KOPT-K1 (cell line): ENCODE results near the gene EBF3.

Experiments used
- H3K27ac ChIP-seq: fragments of 200-600 bp; sonication (generic); 2 replicates; pipeline ENCODE4 v1.5.1; 2016; ENCODE audit warnings: antibody characterized with exemption, mild to moderate bottlenecking, low read depth, low read length; ENCODE audit not compliant: poor library complexity, severe bottlenecking
- H3K36me3 ChIP-seq: fragments of 200-600 bp; sonication (generic); 2 replicates; pipeline ENCODE4 v1.5.1; 2017; ENCODE audit warnings: antibody characterized with exemption, mild to moderate bottlenecking, low read length, moderate library complexity; ENCODE audit not compliant: insufficient read depth
- H3K9me3 ChIP-seq: fragments of 200-600 bp; sonication (generic); 2 replicates; pipeline ENCODE4 v1.5.1; 2017; ENCODE audit warnings: antibody characterized with exemption, low read length, mild to moderate bottlenecking; ENCODE audit not compliant: insufficient read depth, poor library complexity, severe bottlenecking

The EBF3 gene

DNA sequence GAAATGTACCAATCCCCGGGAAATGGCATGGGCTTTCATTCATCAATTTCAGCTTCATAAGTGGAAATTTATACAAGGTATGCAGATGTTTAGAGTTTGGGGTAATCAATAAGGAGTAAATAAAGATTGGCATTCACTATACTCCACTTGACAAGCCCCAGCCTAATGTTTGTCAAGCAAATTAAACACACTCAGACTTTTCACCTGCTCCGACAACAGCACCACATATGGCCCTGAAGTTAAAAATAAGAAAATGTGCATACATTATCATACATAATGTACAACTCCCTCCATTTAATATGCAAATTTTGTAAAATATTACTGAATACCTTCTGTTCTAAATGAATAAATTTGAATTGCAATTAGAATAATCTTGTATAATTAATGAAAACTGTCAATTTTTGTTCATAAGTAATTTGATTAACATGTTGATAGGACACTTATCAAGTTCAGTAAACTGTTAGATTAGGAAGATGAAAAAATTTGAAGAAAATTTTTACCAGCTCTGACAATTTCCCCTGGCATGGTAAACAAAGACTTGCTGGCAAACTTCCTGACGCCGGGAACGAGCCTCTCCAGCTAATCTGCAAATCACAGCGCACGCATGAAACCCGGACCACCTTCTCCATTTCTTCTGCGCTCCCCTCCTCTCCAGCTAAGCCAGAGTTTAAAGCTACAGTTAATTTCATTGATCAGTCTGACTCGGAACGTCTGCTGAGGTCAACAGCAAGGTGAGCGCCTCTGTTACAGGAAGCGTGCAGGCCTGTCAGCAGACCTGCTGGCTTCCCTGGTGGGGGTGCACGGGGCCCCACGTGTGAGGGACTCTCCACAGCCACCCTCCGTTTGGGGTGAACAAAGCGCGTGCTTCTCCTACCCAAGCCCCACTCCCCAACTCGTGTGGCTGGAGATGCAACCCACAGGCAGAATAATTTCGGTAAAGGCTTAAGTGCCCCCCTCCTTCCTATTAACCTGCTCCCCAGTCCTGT is 70.7 kb downstream of the EBF3 start:
- Histone ChIP-seq H3K36me3 (no peaks in the 10 kb centered on the region), H3K27ac (no peak overlapping the region), H3K9me3 (no peaks in the 10 kb centered on the region)

DNA sequence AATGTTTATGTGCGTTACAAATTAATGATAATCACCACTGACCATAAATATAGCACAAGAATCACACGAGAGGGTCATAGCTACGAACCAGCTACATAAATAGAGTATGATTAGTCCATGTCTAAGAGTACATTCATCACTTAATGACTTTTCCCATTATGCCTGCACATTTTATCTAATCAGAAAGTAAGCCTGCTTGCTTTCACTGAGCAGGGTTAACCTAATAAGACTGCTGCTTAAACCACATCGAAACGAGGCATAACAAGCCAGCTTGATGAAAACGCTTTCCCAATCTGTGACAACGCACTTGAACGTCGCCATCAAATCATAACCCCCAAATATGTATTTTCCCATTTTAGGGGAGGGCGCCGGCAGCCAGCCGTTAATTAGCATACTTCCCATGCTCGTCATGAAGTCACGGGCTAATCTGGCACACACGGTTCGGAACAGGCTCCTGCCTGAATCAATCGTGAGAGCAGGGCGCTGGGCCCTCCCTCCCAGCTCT is 71.5 kb downstream of the EBF3 start:
- H3K27ac ChIP-seq: no peak overlapping the region
- H3K36me3 ChIP-seq: no peaks in the 10 kb centered on the region
- no peaks in the 10 kb centered on the region for H3K9me3 ChIP-seq

DNA sequence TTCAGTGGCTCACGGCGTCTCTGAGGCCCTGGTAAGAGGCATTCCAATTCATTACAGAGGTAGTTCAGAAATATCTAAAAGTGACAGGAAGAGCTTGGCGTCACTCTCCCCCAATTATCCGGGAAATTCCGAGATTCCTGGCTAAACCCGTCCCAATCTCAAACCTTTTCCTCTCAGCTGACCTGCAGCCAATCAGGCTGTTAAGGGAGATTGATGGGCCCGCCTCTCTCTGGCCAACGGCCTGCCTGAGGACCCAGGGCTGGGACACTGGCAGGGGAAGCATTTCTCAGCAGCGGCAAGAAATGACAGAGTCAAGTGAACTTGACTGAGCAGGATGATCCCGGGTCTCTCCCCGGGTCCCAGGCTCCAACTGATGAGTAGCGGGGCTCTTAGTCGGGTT is 72.3 kb downstream of the EBF3 start:
- no peak overlapping the region for H3K27ac ChIP-seq
- no peaks in the 10 kb centered on the region for H3K36me3 ChIP-seq
- H3K9me3 ChIP-seq: no peaks in the 10 kb centered on the region

DNA sequence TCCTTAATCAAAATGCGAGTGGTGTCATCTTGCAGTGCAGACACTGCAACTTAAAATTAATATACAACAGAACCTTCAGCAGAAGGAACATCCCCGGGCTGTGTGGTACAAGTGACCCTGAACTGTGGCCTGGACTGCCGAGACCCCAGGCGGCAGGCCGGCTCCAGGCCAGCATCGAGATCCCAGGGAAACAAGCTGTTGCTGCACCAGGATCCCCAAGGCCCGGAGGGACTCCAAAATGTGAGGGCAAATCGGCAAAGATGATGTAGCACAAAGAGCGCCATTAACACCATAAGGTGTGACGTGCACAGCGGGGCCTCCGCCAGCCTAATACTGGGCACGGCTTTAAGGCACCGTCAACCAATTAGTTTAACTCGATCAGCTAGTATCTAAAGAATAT is 73.9 kb downstream of the EBF3 start:
- Histone ChIP-seq H3K9me3 (no peaks in the 10 kb centered on the region), H3K27ac (no peak overlapping the region), H3K36me3 (no peaks in the 10 kb centered on the region)

DNA sequence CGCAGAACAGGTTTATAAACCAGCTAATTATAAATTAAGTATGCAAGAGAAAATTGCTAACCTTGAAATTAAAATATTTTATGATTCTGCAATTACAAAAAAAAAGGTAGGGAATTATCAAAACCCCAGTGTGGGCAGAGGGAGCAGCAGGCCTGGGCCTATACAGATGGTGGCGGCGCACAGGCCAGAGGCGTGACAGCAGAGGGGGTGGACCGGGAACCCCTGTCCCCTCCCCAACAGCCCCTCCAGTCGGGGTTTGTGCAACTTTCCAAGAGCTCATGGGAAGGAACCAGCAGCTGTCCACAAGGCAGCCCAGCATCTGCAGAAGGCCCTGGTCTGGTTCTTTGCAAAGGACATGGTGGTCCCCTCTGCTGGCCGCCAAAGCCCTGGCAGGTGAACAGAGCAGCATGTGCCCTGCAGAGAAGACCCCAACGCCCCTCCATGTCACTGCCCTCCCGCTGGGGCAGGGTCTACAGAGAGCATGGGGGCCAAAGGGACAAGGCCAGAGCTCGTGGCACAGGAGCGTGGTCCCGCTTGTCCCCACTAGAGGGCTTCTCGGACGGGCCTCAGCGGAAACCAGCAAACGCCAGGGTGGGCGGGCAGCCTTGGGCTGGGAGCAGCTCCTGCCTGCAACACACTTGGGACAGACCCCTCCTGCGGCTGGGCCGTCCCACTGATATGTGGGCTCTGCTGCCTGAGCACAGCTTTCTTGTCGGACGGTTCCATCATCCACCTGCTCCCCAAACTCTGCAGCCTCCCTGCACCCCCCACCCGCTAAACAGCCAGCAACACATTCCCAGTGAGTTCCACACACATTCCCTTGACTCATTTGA is 75.1 kb downstream of the EBF3 start:
- H3K27ac ChIP-seq: no peak overlapping the region
- H3K36me3 ChIP-seq: no peaks in the 10 kb centered on the region
- H3K9me3 ChIP-seq: no peaks in the 10 kb centered on the region

DNA sequence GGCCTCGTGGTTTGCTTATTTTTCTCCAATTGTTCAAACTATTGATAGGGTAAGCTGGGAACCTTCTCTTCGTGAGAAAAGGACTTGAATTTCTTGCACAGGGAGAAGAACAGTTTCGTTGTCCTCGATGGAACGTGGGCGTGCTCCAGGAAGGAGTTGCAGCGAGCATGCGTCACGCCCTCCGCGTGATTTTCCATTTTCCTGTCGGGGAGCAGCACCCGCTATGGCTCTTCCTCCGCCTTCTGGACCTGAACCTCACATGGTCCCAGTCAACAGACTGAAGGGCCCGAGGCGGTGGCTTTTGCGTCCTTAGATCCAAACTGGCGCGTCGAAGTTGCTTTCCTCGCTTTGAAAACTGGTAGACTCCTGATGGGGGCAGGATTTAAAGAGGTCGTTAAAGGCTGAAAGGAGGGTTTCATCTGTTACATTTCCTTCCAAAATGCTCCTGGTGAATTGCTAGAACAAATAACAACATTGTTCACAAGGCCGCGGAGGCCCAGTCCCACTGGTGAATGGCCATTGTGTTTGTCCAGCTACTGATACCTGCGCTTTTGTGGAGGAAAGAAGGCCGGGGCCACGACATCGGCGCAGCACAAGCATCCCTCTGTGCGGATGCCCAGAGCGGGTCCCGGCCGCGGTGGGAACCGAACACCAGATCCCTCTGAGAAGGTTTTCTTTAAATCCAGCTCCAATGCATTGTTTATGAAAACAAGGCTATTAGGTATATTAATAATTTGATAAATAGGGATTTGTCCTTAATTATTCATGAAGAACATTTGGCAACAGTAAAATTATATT is 75.9 kb downstream of the EBF3 start:
- H3K27ac ChIP-seq: no peak overlapping the region
- H3K9me3 ChIP-seq: no peaks in the 10 kb centered on the region
- no peaks in the 10 kb centered on the region for H3K36me3 ChIP-seq

DNA sequence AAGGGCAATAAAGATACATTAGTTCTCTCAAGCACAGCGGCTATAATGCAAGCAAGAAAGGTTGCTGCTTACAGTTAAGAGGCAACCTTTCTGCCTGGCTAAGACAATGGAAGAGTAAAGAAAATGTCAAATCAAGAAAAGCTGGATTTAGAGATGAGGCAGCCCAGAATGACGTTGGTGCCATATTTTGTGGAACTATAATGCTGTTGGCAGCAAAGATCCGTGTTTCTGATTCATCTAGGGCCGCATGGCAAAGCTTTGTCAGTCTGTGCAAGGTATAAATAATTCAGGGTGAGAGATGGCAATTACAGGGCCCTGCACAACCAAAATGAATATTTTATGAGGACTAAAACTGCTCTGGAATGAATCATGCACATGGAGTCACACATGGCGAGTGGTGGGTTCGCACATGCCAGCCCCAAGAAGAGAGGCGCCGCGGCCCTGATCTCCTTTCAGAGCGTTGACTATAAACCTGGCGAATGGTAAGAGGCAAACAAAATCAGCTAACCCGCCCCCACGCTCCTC is 76.6 kb downstream of the EBF3 start:
- Histone ChIP-seq H3K9me3 (no peaks in the 10 kb centered on the region), H3K36me3 (no peaks in the 10 kb centered on the region), H3K27ac (no peak overlapping the region)

DNA sequence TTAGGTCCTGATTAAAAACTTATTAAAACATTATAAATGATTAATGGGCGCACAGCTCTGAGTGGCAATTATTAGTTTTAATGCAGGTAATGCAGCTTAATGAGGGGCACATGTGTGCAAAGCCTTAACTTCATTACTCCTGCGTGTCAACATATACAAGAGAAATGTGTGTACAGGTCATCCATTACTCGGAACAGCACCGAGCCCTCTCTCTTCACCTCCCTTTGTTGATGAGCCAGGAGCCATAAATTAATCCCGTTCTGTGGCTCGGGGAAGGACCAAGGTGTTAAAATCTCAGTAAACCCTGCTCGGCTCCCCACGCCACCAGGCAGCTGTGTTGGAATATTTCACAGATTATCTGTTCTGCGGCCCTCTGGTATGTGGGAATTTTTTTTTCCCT is 77.8 kb downstream of the EBF3 start:
- H3K9me3 ChIP-seq: no peaks in the 10 kb centered on the region
- no peaks in the 10 kb centered on the region for H3K36me3 ChIP-seq
- H3K27ac ChIP-seq: no peak overlapping the region

DNA sequence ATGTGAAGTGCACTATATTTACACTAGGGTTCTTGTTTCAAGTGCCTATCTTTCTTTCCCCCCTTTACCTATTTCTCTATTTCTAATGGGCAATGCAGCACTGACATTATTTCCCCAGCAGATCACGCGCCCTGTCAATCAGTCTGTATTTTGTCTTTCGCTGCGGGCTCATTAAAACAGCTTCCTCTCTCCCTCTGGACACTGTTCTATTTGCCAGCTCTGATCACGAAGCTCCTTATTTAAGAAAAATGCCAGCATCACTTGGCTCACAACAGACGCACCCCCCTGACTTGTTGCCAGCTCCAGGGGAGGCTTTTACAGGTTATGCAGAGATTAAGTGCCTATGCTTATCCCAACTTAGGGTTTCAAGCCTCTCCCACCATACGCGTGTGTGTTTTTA is 78.5 kb downstream of the EBF3 start:
- Histone ChIP-seq H3K27ac (no peak overlapping the region), H3K9me3 (no peaks in the 10 kb centered on the region)

DNA sequence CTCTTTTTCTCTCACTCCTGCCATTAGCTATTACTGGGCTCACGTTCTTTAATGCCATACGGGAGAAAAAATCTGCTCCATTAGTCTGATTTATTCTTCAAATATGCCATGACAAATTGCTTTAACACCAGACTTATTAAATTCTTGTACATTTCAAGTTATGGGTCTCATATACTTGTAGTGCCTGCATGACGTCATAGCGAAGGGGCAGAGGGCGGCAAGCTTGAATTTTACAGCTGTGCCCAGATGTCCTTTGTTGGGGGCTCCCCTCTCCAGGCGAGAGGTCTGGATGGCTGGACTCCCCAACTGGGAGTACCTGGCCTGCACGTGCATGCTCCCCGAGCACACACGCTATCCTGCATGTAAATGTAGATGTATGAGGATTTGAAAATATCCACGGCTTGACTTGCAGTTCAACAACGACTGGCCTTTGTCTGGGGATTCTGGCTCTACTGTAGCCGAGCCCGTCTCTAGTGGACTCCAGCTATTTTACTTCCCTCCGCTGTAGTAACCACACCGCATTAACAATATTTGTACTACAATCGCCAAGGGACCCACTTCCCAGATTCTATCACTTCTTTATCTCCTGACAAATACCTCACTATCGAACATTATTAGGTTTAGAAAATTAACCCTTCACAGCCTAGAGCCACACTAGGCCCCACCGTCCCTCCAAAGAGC is 79.5 kb downstream of the EBF3 start:
- no peaks in the 10 kb centered on the region for H3K36me3 ChIP-seq
- H3K9me3 ChIP-seq: no peaks in the 10 kb centered on the region
- no peak overlapping the region for H3K27ac ChIP-seq

More for the DNA sequence above, 78.5 kb downstream of the EBF3 start:
- H3K36me3 ChIP-seq: no peaks in the 10 kb centered on the region

DNA sequence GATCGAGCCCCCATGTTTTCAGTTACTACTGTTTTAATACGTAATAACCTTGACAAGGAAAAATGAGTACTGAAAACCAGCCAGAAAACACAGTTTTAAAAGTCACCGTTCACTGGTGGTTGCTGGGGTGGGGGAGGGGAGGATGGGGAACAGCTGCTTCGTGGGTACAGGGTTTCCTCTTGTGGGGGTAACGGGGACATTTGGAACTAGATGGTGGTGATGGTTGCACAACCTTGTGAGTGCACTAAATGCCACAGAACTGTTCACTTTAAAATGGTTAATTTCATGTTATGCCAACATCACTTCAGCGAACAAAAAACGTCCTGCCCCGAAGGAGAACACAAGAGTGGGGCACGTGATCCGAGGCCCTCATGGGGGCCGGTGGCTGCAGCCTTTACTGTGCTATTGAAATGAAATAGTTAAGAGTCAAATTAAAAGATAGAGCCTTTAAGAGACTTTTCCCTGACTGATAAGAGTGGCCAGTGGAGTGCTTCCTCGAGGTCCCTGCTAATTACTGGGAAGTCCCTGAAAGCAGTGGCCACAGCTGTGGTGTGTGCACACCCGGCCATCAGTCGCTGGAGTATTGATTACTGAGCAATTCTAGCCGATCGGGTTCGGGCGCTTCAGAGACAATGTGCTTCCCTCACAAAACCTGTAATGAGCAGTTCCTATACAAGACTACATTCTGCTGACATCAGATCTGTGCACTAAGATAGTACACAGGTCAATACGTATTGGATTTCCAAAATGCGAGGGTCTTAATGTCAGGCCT is 80.3 kb downstream of the EBF3 start:
- Histone ChIP-seq H3K27ac (no peak overlapping the region), H3K9me3 (no peaks in the 10 kb centered on the region), H3K36me3 (no peaks in the 10 kb centered on the region)

DNA sequence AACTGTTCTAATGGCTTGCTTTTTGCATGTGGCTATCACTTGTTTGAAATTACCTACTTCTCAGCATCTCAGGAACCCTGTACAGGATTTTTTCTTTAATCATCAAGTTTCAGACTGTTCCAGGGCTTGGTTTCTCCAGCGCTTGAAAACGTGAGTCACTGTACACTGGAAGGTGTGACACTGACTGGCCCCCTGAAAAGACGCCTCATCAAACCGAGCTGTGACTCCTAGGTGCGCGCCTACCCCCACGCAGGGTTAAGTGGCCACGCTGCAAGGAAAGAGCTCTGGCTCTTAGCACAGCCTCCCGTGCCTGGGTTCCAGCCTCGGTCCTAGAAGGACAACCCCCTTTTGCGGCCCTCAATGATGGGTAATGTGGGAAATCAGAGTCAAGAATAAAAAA is 81.0 kb downstream of the EBF3 start:
- Histone ChIP-seq H3K27ac (no peak overlapping the region), H3K36me3 (no peaks in the 10 kb centered on the region), H3K9me3 (no peaks in the 10 kb centered on the region)

DNA sequence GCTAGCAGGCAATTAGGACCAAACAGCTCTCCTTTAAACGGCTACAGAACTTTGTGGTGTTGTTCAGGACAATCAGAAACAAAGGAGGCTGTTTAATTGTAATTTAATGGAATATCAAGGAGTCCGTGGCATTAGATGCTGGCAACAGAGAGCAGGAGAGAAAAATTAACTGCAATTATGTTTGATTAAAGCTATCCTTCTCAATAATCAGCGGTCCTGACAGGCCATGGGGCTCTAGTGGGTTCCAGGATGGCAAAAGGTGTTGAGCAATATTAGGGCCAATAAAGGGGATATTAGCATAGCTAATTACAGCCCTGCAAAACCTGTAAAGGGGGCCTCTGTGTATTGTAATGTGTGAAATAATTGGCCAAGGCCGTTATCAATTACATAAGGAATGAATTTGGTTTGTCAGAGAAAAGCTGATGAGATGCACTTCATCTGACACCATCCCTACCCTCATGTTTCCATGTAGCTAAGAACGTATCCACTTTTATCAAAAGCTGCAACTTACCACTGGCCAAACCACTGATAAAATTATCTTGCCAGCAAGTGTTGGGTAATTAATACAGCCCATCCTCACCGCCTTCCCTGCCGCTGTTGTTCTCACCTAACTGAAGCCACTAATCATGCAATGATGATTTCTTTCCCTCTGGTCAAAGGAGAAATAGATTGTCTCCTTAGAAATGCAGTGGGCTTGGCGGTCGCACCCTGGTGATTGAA is 81.6 kb downstream of the EBF3 start:
- Histone ChIP-seq H3K27ac (no peak overlapping the region), H3K9me3 (no peaks in the 10 kb centered on the region), H3K36me3 (no peaks in the 10 kb centered on the region)
